Progenitor cell of endocrine pancreas (in vitro differentiated cells): ENCODE results near the gene FER1L5. TPM values are rescaled to one million over a fixed set of nuclear protein-coding genes. Genes with fewer than 3 reads are reported as not detected.

Experiments
- DNase-seq: peaks from one replicate; pipeline ENCODE4 v3.0.0; 2021; ENCODE audit warnings: low spot score; ENCODE audit not compliant: unreplicated experiment
- H3K27ac Mint-ChIP-seq: 2 replicates; pipeline ENCODE4 v1.8.0; 2021; ENCODE audit warnings: mild to moderate bottlenecking, moderate library complexity, mixed read lengths
- H3K27me3 Mint-ChIP-seq: 2 replicates; pipeline ENCODE4 v1.8.0; 2021; ENCODE audit warnings: mixed read lengths
- H3K36me3 Mint-ChIP-seq: 2 replicates; pipeline ENCODE4 v1.8.0; 2022; ENCODE audit warnings: mixed read lengths; ENCODE audit not compliant: insufficient read depth
- H3K4me1 Mint-ChIP-seq: 2 replicates; pipeline ENCODE4 v1.8.0; 2021; ENCODE audit warnings: low read depth, mixed read lengths
- H3K4me3 Mint-ChIP-seq: 2 replicates; pipeline ENCODE4 v1.8.0; 2021; ENCODE audit warnings: low read depth, mild to moderate bottlenecking, moderate library complexity, mixed read lengths
- H3K9me3 Mint-ChIP-seq: 2 replicates; pipeline ENCODE4 v1.8.0; 2021; ENCODE audit warnings: low read depth, mixed read lengths
- total RNA-seq: library from RNA; stranded (reverse); gene quantifications from 2 replicates; pipeline ENCODE4 v1.2.1, GENCODE V29; 2021
- TF ChIP-seq, protein P1 (sequence below): fragments of 200-600 bp; sonication (generic); IDR thresholded peaks from one replicate; pipeline ENCODE4 v1.5.0; 2021; ENCODE audit warnings: antibody characterized with exemption, mild to moderate bottlenecking; ENCODE audit not compliant: unreplicated experiment

Gene FER1L5
- total RNA-seq, 1 donor from 2014 or later = 1.5 TPM

- no peak overlapping the region for H3K4me3 Mint-ChIP-seq
- H3K4me1 Mint-ChIP-seq = peaks cover 4% of the 10 kb centered on the region
- H3K9me3 Mint-ChIP-seq = no peaks in the 10 kb centered on the region
- H3K36me3 Mint-ChIP-seq = peaks cover 17% of the 10 kb centered on the region
- no peaks in the 10 kb centered on the region for H3K27me3 Mint-ChIP-seq
- DNase-seq = no peak
- H3K27ac Mint-ChIP-seq = no peak overlapping the region
- TF ChIP-seq, protein P1, sequence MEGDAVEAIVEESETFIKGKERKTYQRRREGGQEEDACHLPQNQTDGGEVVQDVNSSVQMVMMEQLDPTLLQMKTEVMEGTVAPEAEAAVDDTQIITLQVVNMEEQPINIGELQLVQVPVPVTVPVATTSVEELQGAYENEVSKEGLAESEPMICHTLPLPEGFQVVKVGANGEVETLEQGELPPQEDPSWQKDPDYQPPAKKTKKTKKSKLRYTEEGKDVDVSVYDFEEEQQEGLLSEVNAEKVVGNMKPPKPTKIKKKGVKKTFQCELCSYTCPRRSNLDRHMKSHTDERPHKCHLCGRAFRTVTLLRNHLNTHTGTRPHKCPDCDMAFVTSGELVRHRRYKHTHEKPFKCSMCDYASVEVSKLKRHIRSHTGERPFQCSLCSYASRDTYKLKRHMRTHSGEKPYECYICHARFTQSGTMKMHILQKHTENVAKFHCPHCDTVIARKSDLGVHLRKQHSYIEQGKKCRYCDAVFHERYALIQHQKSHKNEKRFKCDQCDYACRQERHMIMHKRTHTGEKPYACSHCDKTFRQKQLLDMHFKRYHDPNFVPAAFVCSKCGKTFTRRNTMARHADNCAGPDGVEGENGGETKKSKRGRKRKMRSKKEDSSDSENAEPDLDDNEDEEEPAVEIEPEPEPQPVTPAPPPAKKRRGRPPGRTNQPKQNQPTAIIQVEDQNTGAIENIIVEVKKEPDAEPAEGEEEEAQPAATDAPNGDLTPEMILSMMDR = no peak
Observed at GRCh38 chr2:96616535-96616934, 26.0 kb upstream of the FER1L5 start.

DNA sequence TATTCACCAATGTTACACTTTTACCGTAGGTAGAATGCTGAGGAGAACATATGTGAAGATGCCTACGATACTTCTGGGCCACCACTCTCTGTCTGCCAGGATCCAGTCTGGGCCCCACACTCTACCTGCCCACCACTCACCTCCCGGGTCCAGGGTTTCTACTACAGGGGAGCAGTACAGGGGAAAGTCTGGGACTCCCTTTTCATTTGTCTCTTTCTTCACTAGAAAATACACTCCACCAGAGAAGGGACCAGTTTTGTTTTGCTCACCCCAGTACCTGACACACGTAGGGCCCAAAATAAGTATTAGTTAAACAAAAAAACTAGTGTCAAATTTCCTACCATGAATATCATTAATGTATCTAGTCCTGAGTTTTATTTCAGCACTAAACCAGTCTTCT is 25.6 kb upstream of the FER1L5 start:
- Mint-ChIP-seq H3K27me3 (no peaks in the 10 kb centered on the region), H3K9me3 (no peaks in the 10 kb centered on the region), H3K4me1 (peaks cover 4% of the 10 kb centered on the region), H3K36me3 (peaks cover 16% of the 10 kb centered on the region), H3K4me3 (no peak overlapping the region), H3K27ac (no peak overlapping the region)
- TF ChIP-seq, protein P1 = no peak
- no peak for DNase-seq

- Mint-ChIP-seq H3K36me3 (peaks cover 11% of the 10 kb centered on the region), H3K27ac (no peak overlapping the region), H3K4me3 (no peak overlapping the region), H3K4me1 (peaks cover 4% of the 10 kb centered on the region), H3K27me3 (no peaks in the 10 kb centered on the region), H3K9me3 (no peaks in the 10 kb centered on the region)
- no peak for DNase-seq
- TF ChIP-seq, protein P1 = no peak
Observed at GRCh38 chr2:96618596-96619283, 23.8 kb upstream of the FER1L5 start.

- no peak overlapping the region for H3K4me3 Mint-ChIP-seq
- no peaks in the 10 kb centered on the region for H3K27me3 Mint-ChIP-seq
- H3K36me3 Mint-ChIP-seq = peaks cover 8% of the 10 kb centered on the region
- H3K9me3 Mint-ChIP-seq = no peaks in the 10 kb centered on the region
- peaks cover 2% of the 10 kb centered on the region for H3K4me1 Mint-ChIP-seq
- TF ChIP-seq, protein P1 = no peak
- no peak overlapping the region for H3K27ac Mint-ChIP-seq
- DNase-seq = no peak
Observed at GRCh38 chr2:96622544-96622943, 20.0 kb upstream of the FER1L5 start.

DNA sequence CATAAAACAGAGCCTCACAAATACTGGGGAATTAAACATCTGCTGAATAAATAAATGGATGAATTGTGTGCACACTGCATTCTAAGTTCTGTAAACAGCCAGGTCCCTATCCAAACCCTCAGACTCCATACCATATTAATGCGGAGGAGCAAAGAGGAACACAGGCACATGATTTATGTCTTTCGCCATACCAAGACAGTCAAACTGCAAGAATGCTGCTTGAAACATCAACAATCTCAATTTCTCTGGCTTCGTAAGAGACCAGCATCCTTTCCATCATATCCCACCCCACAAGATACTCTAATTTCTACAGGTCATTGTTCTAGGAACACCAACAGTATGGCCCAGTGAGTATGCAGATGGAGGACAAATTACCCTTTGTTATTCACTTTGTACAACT is 19.4 kb upstream of the FER1L5 start:
- no peak overlapping the region for H3K27ac Mint-ChIP-seq
- DNase-seq = no peak
- H3K27me3 Mint-ChIP-seq = no peaks in the 10 kb centered on the region
- no peaks in the 10 kb centered on the region for H3K9me3 Mint-ChIP-seq
- peaks cover 2% of the 10 kb centered on the region for H3K4me1 Mint-ChIP-seq
- no peak overlapping the region for H3K4me3 Mint-ChIP-seq
- TF ChIP-seq, protein P1 = no peak
- peaks cover 8% of the 10 kb centered on the region for H3K36me3 Mint-ChIP-seq
